Astrocyte of the cerebellum (primary cell): ENCODE data around the gene NKAIN4.

Source experiments
- DNase-seq: peaks from one replicate; pipeline ENCODE4 v3.0.0-alpha.2; 2011; ENCODE audit warnings: low read depth
- H3K4me3 ChIP-seq: 2 replicates; pipeline ENCODE4 v1.5.1; 2011; ENCODE audit warnings: mild to moderate bottlenecking, low read depth, low read length, moderate library complexity
- CTCF ChIP-seq: IDR thresholded peaks from 2 replicates; pipeline ENCODE4 v1.5.1; 2012; ENCODE audit warnings: low read length, low read depth, moderate library complexity, mild to moderate bottlenecking; ENCODE audit errors: missing control alignments
- in situ Hi-C: cut with HindIII; loops from 2 replicates; pipeline ENCODE4 v1.10.0; 2017; ENCODE audit warnings: low sequenced_read_pairs

The NKAIN4 gene

GRCh38 chr20:63240004-63240403, 14.3 kb downstream of the NKAIN4 start:
- no peak overlapping the region for H3K4me3 ChIP-seq
- no peak for DNase-seq
- no peak for TF ChIP-seq CTCF
- in situ Hi-C loops: no loop called here

GRCh38 chr20:63239431-63239830, 14.8 kb downstream of the NKAIN4 start:
- no peak for TF ChIP-seq CTCF
- H3K4me3 ChIP-seq: no peak overlapping the region
- DNase-seq: no peak
- in situ Hi-C loops: no loop called here

DNA sequence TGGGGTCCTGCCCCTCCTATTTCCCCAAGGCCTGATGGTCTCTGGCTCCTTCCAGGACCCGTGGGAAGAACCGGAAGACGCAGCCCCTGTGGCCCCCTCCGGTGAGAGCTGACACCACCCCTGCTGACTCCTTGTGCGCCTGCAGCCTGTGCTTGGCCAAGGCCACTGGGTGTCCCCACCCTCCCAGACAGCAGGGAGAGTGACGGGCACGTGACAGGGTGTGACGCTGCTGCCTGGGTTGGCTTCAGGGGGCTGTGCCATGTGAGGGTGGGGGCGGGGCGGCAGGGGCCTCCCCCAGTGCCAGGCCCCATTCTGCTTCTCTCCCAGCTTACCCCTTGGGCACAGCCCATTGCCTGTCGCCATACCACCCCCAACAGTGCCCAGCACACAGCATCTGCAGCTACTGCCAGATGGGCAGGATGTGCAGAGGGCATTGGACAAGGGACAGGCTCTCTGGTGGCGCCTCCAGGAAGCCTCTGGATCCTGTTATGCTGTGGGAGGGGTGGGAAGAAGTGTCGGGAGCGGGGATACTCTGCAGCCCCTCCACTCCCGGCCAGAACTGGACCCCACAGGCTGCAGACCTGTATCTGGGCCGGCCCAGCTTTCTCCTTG, 15.6 kb downstream of the NKAIN4 start:
- in situ Hi-C loops: no loop called here
- no peak for TF ChIP-seq CTCF
- no peak for DNase-seq
- H3K4me3 ChIP-seq: no peak overlapping the region

- in situ Hi-C loops: no loop called here
- no peak for TF ChIP-seq CTCF
- no peak for DNase-seq
- H3K4me3 ChIP-seq: no peak overlapping the region
These were observed 16.2 kb downstream of the NKAIN4 start for GRCh38 chr20:63238031-63238430.

DNA sequence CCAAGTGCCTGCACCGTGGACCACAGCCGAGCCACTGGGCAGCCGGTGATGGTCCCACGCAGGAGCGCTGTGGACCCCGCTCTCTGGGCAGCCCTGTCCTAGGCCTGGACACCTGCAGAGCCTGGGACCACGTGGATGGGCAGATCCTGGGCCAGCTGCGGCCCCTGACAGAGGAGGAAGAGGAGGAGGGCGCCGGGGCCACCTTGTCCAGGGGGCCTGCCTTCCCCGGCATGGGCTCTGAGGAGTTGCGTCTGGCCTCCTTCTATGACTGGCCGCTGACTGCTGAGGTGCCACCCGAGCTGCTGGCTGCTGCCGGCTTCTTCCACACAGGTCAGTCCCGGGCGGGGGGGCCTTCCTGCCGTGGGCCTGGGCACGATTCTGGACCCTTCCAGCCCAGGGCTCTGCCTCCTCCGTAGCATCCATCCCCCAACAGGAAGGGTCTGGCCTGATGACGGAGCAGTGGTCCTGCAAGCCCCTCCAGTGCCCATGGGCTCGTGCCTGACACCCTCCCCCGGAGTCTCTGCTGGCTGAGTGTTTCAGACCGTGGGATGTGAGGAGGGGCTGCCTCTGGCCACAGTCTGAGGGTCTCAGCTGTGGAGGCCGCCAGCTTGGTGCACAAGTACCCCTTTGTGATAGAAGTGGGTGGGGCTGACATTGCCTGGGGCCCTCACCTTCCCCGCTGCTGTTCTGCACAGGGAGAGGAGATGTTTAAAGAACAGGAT, 18.0 kb downstream of the NKAIN4 start:
- in situ Hi-C loops: no loop called here
- DNase-seq: no peak
- no peak for TF ChIP-seq CTCF
- no peak overlapping the region for H3K4me3 ChIP-seq

- H3K4me3 ChIP-seq: no peak within 1 kb of the TSS
- in situ Hi-C loops: no loop called here
- no peak for DNase-seq
- TF ChIP-seq CTCF: no peak
These were observed 18.8 kb downstream of the NKAIN4 start, which contains the start of gene BIRC7 for GRCh38 chr20:63235399-63235983. Gene BIRC7, plus strand, starts transcription at chr20:63235905. Its CDS starts 192 bp downstream, at chr20:63236097.
